ENCODE measurements around the gene PLA2G15. TPM values are rescaled to one million over a fixed set of nuclear protein-coding genes. Genes with fewer than 3 reads are reported as not detected.
A peak's percentile ranks its signal among the peaks of the same experiment; 100 is the strongest.

The PLA2G15 gene
- total RNA-seq, 1 donor, result 21.7 TPM

DNA sequence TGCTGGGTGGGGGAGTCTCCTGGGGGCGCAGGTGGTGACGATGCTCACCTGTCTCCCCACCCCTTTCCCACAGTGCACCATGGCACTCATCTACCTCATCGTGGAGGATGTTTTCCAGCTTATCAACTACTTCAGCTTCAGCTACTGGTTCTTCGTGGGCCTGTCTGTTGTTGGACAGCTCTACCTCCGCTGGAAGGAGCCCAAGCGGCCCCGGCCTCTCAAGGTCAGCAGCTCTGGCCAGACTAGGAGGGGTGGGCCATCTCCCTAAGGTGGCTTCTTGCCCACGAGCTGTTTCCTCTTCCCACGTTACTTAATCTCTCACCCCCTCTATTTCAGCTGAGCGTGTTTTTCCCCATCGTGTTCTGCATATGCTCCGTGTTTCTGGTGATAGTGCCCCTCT, 51.1 kb downstream of the PLA2G15 start:
- DNase-seq (ENCODE audit: low read depth), result no peak
- TF ChIP-seq, protein P1, sequence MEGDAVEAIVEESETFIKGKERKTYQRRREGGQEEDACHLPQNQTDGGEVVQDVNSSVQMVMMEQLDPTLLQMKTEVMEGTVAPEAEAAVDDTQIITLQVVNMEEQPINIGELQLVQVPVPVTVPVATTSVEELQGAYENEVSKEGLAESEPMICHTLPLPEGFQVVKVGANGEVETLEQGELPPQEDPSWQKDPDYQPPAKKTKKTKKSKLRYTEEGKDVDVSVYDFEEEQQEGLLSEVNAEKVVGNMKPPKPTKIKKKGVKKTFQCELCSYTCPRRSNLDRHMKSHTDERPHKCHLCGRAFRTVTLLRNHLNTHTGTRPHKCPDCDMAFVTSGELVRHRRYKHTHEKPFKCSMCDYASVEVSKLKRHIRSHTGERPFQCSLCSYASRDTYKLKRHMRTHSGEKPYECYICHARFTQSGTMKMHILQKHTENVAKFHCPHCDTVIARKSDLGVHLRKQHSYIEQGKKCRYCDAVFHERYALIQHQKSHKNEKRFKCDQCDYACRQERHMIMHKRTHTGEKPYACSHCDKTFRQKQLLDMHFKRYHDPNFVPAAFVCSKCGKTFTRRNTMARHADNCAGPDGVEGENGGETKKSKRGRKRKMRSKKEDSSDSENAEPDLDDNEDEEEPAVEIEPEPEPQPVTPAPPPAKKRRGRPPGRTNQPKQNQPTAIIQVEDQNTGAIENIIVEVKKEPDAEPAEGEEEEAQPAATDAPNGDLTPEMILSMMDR (IDR thresholded peaks at IDR 0.05; ENCODE audit: insufficient read depth, low read length), result no peak
- H3K4me3 ChIP-seq (ENCODE audit: low read depth, low read length), result no peak overlapping the region

DNA sequence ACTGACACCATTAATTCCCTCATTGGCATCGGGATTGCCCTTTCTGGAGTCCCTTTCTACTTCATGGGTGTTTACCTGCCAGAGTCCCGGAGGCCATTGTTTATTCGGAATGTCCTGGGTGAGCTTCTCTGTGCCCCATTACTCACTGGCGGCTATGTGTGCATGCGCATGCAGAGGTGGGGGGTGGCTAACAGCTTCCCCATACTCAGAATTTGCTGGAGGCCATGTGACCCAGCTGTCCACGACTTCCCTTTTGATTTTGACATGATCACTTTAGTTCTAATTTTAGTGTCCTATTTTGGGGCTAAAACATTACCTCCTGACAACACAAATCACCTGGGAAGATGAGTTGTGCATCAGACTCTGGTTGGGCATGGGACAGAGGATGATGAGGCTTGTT, 51.5 kb downstream of the PLA2G15 start:
- DNase-seq (ENCODE audit: low read depth), result no peak
- H3K4me3 ChIP-seq (ENCODE audit: low read depth, low read length), result no peak overlapping the region
- TF ChIP-seq, protein P1 (IDR thresholded peaks at IDR 0.05; ENCODE audit: insufficient read depth, low read length), result no peak

DNA sequence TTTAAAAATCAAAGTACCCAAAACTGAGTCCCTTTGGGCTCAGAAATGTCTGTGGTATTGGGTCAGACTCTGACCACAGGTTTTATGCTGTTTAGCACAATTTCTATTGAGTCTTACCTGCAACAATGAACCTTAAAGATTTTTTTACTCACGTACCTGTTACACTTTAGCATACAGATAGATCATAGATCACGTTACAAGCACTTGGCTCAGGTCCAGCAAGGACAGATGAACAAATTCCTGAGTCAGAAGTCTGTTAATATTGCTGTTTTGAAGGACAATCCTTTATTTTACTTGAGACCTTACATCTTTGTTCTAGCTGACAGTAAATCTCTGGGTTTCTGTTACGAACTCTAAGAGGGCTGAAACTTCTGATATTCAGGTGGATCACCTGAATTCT, 52.7 kb downstream of the PLA2G15 start:
- no peak for DNase-seq (ENCODE audit: low read depth)
- TF ChIP-seq, protein P1 (IDR thresholded peaks at IDR 0.05; ENCODE audit: insufficient read depth, low read length), result no peak
- H3K4me3 ChIP-seq (ENCODE audit: low read depth, low read length), result no peak overlapping the region

DNA sequence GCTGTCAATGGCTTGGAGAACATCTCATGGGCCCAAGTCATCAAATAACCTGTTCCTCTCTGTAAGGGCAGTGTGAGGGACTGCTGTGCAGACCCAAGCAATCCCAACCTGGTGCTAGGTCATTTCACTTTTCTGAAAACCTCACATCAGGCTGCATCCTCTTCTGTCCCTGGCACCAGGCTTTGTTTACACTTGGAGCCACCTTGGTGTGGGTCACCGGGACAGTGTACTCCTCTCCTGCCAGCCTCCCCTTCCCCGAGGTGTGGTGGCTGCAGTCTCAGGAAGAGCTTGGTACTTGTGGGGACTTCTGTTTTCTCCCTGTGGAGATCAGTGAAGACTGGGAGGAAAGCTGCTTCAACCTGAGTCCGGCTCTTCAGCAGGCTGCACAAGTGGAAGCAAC, 53.1 kb downstream of the PLA2G15 start:
- DNase-seq (ENCODE audit: low read depth), result no peak
- no peak overlapping the region for H3K4me3 ChIP-seq (ENCODE audit: low read depth, low read length)
- TF ChIP-seq, protein P1 (IDR thresholded peaks at IDR 0.05; ENCODE audit: insufficient read depth, low read length), result no peak

DNA sequence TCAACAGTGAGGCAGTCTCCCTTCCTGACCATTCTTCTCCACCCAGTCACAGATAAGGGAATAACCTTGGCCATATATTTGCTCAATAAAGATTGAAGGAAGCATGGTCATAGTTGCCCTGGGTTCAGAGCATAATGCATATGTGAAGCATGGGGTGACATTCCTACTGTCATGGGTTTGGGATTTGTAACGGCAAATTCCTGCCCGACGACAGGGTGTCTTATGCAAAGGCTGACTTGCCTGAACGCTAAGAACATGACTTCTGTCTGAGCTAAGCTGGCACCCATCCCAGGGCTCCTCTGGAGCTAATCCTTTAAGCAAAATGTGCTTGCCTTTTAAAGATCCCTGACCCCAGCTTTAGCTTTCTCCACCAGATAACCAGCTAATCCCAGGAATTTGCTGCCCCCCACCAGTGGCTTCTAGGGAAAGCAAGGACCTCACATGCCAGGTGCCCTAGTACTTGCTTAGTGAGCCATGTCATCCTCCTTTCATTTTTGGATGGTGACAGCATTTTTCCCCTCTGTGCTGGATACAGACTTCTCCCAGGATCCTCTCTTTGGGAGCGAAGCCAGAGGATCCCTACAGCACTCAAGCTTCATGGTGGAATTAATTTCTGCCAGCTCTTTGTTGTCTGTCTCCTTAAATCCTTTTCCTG, 53.9 kb downstream of the PLA2G15 start:
- TF ChIP-seq, protein P1 (IDR thresholded peaks at IDR 0.05; ENCODE audit: insufficient read depth, low read length), result no peak
- peak; percentile 77 for DNase-seq (ENCODE audit: low read depth)

DNA sequence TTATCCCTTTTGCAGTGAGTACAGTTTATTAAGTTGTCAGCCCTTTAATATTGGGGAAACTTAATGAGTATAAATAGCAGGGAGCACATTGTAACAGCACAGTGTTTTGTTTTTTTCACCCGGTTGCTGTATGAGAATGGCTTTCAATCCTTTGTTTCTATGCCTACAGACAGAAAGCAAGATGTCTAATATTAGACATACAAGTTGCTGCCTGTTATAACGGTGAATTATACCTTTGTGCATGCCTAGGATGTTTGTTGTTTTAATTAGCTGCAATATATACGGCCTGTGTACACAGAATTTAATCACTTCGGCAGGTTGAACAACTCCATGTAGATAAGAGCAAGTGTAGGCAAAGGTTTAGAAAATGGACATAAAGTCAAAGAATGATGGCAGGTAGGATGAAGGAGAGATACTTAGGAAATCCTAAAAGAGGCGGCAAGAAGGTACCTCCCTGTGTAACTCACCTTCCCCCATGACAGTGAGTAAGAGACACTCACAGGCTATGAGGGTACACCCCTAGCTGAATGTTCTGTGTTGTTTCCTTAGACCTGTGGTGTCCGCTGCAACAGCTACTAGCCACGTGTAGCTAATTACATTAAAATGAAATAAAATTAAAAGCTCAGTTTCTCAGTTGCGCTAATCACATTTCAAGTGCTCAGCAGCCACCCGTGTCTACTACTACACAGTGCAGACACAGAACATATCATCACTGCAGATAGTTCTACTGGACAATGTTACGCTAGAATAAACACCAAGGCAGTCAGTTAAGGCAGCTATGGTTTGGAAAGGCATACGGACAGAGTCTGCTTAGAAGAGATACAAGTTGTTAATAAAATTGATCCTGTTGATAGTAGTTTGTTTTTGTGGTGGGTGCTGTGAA, 54.6 kb downstream of the PLA2G15 start:
- H3K4me3 ChIP-seq (ENCODE audit: low read depth, low read length), result no peak overlapping the region
- TF ChIP-seq, protein P1 (IDR thresholded peaks at IDR 0.05; ENCODE audit: insufficient read depth, low read length), result no peak
- no peak for DNase-seq (ENCODE audit: low read depth)

More for the DNA sequence above, 53.9 kb downstream of the PLA2G15 start:
- no peak overlapping the region for H3K4me3 ChIP-seq (ENCODE audit: low read depth, low read length)
